ENCODE data around the gene SPEM2. TPM values are rescaled to one million over a fixed set of nuclear protein-coding genes. Genes with fewer than 3 reads are reported as not detected.
A peak's percentile ranks its signal among the peaks of the same experiment; 100 is the strongest.

SPEM2 gene
- polyA plus RNA-seq, 2 of the 4 experiments (the other 2 are of a cell fraction) = not detected

- Histone ChIP-seq H3K4me3 (no peak overlapping the region), H3K4me2 (no peak overlapping the region), H3K4me1 (peaks cover 31% of the 10 kb centered on the region), H3K9me3 (no peaks in the 10 kb centered on the region), H3K27ac (no peak overlapping the region)
- ChIA-PET CTCF (interaction anchor here (0.8 to 30.1 kb wide), 7 partner anchors 2 to 117 kb away, joined by 3 to 342 read pairs (median 24); partner anchors contain the start of genes CHRNB1, FGF11, KCTD11 and SENP3), POLR2A (interaction anchor here (0.6 to 2.7 kb wide), 6 partner anchors 9 to 83 kb away, joined by 3 to 8 read pairs (median 4); partner anchors contain the start of genes PLSCR3, POLR2A, TMEM102 and TMEM256)
- 70% methylated on average over 7 of the region's 7 CpGs for WGBS (ENCODE audit: missing lambda C conversion rate)
- no peak for DNase-seq (ENCODE audit: low read depth in 1 of 2, low spot score in 1 of 2)
- TF ChIP-seq ZC3H11A (IDR thresholded peaks at IDR 0.05) (no peak), HOXB13 (CRISPR knock-in tag; IDR thresholded peaks at IDR 0.05; ENCODE audit: low read depth) (no peak), USF2 (IDR thresholded peaks at IDR 0.05) (no peak), CEBPB (IDR thresholded peaks at IDR 0.05) (no peak), HMGXB4 (CRISPR knock-in tag; IDR thresholded peaks at IDR 0.05; ENCODE audit: borderline replicate concordance) (no peak), REST (IDR thresholded peaks at IDR 0.05) (no peak), KDM5A (IDR thresholded peaks at IDR 0.05) (no peak), EHMT2 (IDR thresholded peaks at IDR 0.05; ENCODE audit: low read depth) (no peak)
- FAIRE-seq = no peak
- no peak for ATAC-seq
Observed at GRCh38 chr17:7443499-7444485, 18.4 kb downstream of the SPEM2 start.

- no peak for TF ChIP-seq RAD21 (conservative IDR thresholded peaks at IDR 0.05 in 1 of 2, IDR thresholded peaks at IDR 0.05 in 1 of 2)
- no peak for TF ChIP-seq E2F6 (IDR thresholded peaks at IDR 0.05; ENCODE audit: borderline replicate concordance, low read depth)
- no peak for TF ChIP-seq CBX8 (IDR thresholded peaks at IDR 0.05)
- no peak for TF ChIP-seq SMC3 (IDR thresholded peaks at IDR 0.05)
- TF ChIP-seq ZSCAN20 (CRISPR knock-in tag; IDR thresholded peaks at IDR 0.05) = no peak
- TF ChIP-seq RNF2 (IDR thresholded peaks at IDR 0.05; ENCODE audit: borderline replicate concordance, low read depth) = no peak
- no peak for TF ChIP-seq MYC (IDR thresholded peaks at IDR 0.05; ENCODE audit: borderline replicate concordance, low read length)
- TF ChIP-seq CTCF (IDR thresholded peaks at IDR 0.05) = no peak
- no peak for TF ChIP-seq ESRRA (IDR thresholded peaks at IDR 0.05; ENCODE audit: borderline replicate concordance, low read length)
- H3K4me1 ChIP-seq = peaks cover 23% of the 10 kb centered on the region
- no peak for FAIRE-seq
- peak; percentile 62 to 82 for ATAC-seq
- CTCF ChIA-PET = interaction anchor here (0.9 to 30.1 kb wide), 10 partner anchors 4 to 115 kb away, joined by 3 to 342 read pairs (median 6); partner anchors contain the start of genes CHRNB1, FGF11, KCTD11 and SENP3
- 70% methylated on average over 37 of the region's 51 CpGs for WGBS (ENCODE audit: missing lambda C conversion rate)
- peak; percentile 68 to 71 for DNase-seq (ENCODE audit: low read depth in 1 of 2, low spot score in 1 of 2)
- H3K27ac ChIP-seq = peak within 1 kb of the TSS; percentile 63 to 74
- POLR2A ChIA-PET = interaction anchor here (0.6 to 2.7 kb wide), 5 partner anchors 17 to 51 kb away, joined by 3 to 8 read pairs (median 4); partner anchors contain the start of genes PLSCR3, POLR2A, TMEM256 and ZBTB4
- no peaks in the 10 kb centered on the region for H3K9me3 ChIP-seq
- H3K4me2 ChIP-seq = peak within 1 kb of the TSS; percentile 83
- H3K4me3 ChIP-seq = peak within 1 kb of the TSS; percentile 37
Observed at GRCh38 chr17:7444682-7445618, 19.5 kb downstream of the SPEM2 start, which contains the start of gene CHRNB1. CHRNB1 (plus strand) TSS chr17:7445061; CDS start chr17:7445128, 67 bp downstream.
